K562 (cell line): ENCODE data around the gene CAPN14. TPM values are rescaled to one million over a fixed set of nuclear protein-coding genes. Genes with fewer than 3 reads are reported as not detected.

ENCODE experiments used
- ATAC-seq: fragments of 200-7000 bp; cut with Tn5 transposase; 3 replicates; pipeline ENCODE4 v1.9.1; 2020; ENCODE audit warnings: moderate library complexity
- BruUV-seq: library from RNA; stranded (reverse); fragments of 400-500 nt; replicated peaks from 2 replicates; lab custom pipeline; 2021; lab: Mats Ljungman, UMichigan
- CTCF ChIA-PET: fragments of 300-600 bp; formaldehyde crosslinking; extraction: SDS; loops from one replicate; lab custom pipeline; 2021; ENCODE audit warnings: low intra/inter-chr PET ratio; lab: Yijun Ruan, JAX
- POLR2A ChIA-PET: fragments of 300-600, 350-650 bp; sonication (Branson Sonifier 250); formaldehyde crosslinking; extraction: SDS; loops from one replicate; lab custom pipeline; 2021; ENCODE audit warnings: antibody characterized with exemption, inconsistent platforms; lab: Yijun Ruan, JAX
- DNase-seq, 4 experiments: peaks; one replicate each; pipeline versions ENCODE4 v3.0.0 to v3.0.0-alpha.2; 2011 to 2018; ENCODE audit warnings: low spot score in 3 of 4, mixed read lengths in 3 of 4; ENCODE audit errors: extremely low read depth in 1 of 4
- FAIRE-seq: peaks from 2 replicates; lab custom pipeline; 2011; peaks lifted over from hg19 to GRCh38; lab: Jason Lieb, UNC
- H2AFZ ChIP-seq: 2 replicates; pipeline ENCODE4 v1.6.0; 2011; ENCODE audit warnings: low read depth, low read length, control low read depth, inconsistent platforms
- H3K27ac ChIP-seq: fragments of 200-600 bp; 3 replicates; pipeline ENCODE4 v1.8.0; 2011; ENCODE audit warnings: low read depth, mild to moderate bottlenecking, control low read depth, inconsistent platforms, low read length, moderate library complexity, mixed read lengths; ENCODE audit errors: extremely low read depth
- H3K27me3 ChIP-seq, 2 experiments: fragments of 300-600 bp in 1 of 2; 2 replicates in 1 of 2; 3 replicates in 1 of 2; pipeline versions ENCODE4 v1.6.0 to v1.8.0; 2011; ENCODE audit warnings: inconsistent platforms in 2 of 2, low read length in 2 of 2, mild to moderate bottlenecking in 1 of 2, mixed read lengths in 1 of 2, moderate library complexity in 1 of 2; ENCODE audit not compliant: control insufficient read depth in 2 of 2, insufficient read depth in 2 of 2
- H3K36me3 ChIP-seq: fragments of 300-600 bp; 3 replicates; pipeline ENCODE4 v1.8.0; 2011; ENCODE audit warnings: mild to moderate bottlenecking, low read length, inconsistent platforms; ENCODE audit not compliant: control insufficient read depth, insufficient read depth
- H3K4me1 ChIP-seq, 2 experiments: fragments of 200-600 bp in 1 of 2; replicated peaks in 1 of 2; 2 replicates in 1 of 2; 3 replicates in 1 of 2; pipeline versions ENCODE4 v1.5.1 to v1.8.0; 2011; ENCODE audit warnings: inconsistent platforms in 2 of 2, low read length in 2 of 2, mild to moderate bottlenecking in 1 of 2, mixed read lengths in 1 of 2, moderate library complexity in 1 of 2; ENCODE audit not compliant: control insufficient read depth in 2 of 2, insufficient read depth in 2 of 2
- H3K4me2 ChIP-seq: 2 replicates; pipeline ENCODE4 v1.6.1; 2011; ENCODE audit warnings: low read length, control low read depth, inconsistent platforms, mixed read lengths; ENCODE audit not compliant: insufficient read depth
- H3K4me3 ChIP-seq: fragments of 200-600 bp; sonication (generic), shearing (Covaris generic); 2 replicates; pipeline ENCODE4 v1.5.1; 2016; ENCODE audit warnings: control low read depth, inconsistent platforms
- H3K79me2 ChIP-seq: fragments of 200-600 bp; 3 replicates; pipeline ENCODE4 v1.8.0; 2011; ENCODE audit warnings: low read length, inconsistent platforms; ENCODE audit not compliant: control insufficient read depth, insufficient read depth
- H3K9ac ChIP-seq, 2 experiments: 2 replicates each; pipeline versions ENCODE4 v1.6.0 to v1.6.1; 2011; ENCODE audit warnings: low read depth in 2 of 2, low read length in 2 of 2, control low read depth in 1 of 2, inconsistent platforms in 1 of 2, mild to moderate bottlenecking in 1 of 2, mixed read lengths in 1 of 2; ENCODE audit not compliant: insufficient read depth in 1 of 2
- H3K9me1 ChIP-seq: one replicate; pipeline ENCODE4 v1.6.0; 2011; ENCODE audit warnings: inconsistent platforms, mild to moderate bottlenecking, low read length, moderate library complexity; ENCODE audit not compliant: control insufficient read depth, insufficient read depth
- H3K9me3 ChIP-seq: replicated peaks from 2 replicates; pipeline ENCODE4 v1.5.1; 2011; ENCODE audit warnings: low read depth, low read length, inconsistent platforms; ENCODE audit not compliant: control insufficient read depth, insufficient read depth
- H4K20me1 ChIP-seq: replicated peaks from 2 replicates; pipeline ENCODE4 v1.6.1; 2011; ENCODE audit warnings: low read length, inconsistent platforms, mixed read lengths; ENCODE audit not compliant: control insufficient read depth, insufficient read depth
- CEBPZ ChIP-seq: fragments of 150-350 bp; IDR thresholded peaks from 2 replicates; pipeline ENCODE4 v1.6.1; 2014; ENCODE audit warnings: low read depth, mild to moderate bottlenecking, low read length, borderline replicate concordance
- RERE ChIP-seq: sonication (generic); formaldehyde crosslinking; IDR thresholded peaks from 2 replicates; pipeline ENCODE4 v1.8.0; 2023; ENCODE audit warnings: missing genetic modification reagents, mild to moderate bottlenecking, borderline replicate concordance
- ZFX ChIP-seq: sonication (generic); formaldehyde crosslinking; IDR thresholded peaks from 2 replicates; pipeline ENCODE4 v1.8.0; 2022; ENCODE audit warnings: mild to moderate bottlenecking, missing genetic modification reagents, moderate library complexity
- WGBS: fragments of 100-300 bp; shearing (Covaris generic); methylation state at CpG from one replicate; pipeline ENCODE4 v1.1.6; 2016; ENCODE audit warnings: low coverage, mixed read lengths; ENCODE audit not compliant: insufficient coverage; ENCODE audit errors: missing lambda C conversion rate; 5-methylcytosine and 5-hydroxymethylcytosine counted together
- in situ Hi-C: fragments of 300-500 bp; cut with MboI; formaldehyde crosslinking; loops from 4 replicates; pipeline ENCODE4 v1.15.0; 2018; ENCODE audit warnings: inconsistent platforms, mixed read lengths
- intact Hi-C: fragments of 100-400 bp; cut with micrococcal nuclease; formaldehyde crosslinking; loops from 2 replicates; pipeline ENCODE4 v1.14.2; 2022
- polyA plus RNA-seq, 8 experiments: library from polyadenylated mRNA; depleted of rRNA in 4 of 8; stranded (reverse) in 5 of 8; unstranded in 3 of 8; fragments of >200 nt; fragmentation: Nextera tagmentation in 2 of 8; fragmentation: Illumina TruSeq in 1 of 8; extraction: Ambion mirVana in 2 of 8; extraction: Trizol in 1 of 8; gene quantifications; 2 replicates each; pipeline versions ENCODE4 v1.2.1 to v1.2.3, GENCODE V29; 2011 to 2014; ENCODE audit warnings: inconsistent platforms in 1 of 8, missing spikeins in 1 of 8
- total RNA-seq, 7 experiments: library from RNA; depleted of rRNA in 6 of 7; stranded (reverse); fragments of >200 nt in 6 of 7; fragmentation: Illumina TruSeq in 2 of 7; extraction: Trizol in 2 of 7; gene quantifications; 2 replicates each; pipeline versions ENCODE4 v1.2.1 to v1.2.3, GENCODE V29; 2011 to 2021; ENCODE audit warnings: low replicate concordance in 1 of 7
- TF ChIP-seq, protein P1 (sequence below): sonication (generic); formaldehyde crosslinking; IDR thresholded peaks from 2 replicates; pipeline ENCODE4 v1.8.0; 2022; ENCODE audit warnings: missing genetic modification reagents, mild to moderate bottlenecking, moderate library complexity, borderline replicate concordance

Gene CAPN14
- total and polyA plus RNA-seq, 9 of the 15 experiments (the other 6 are each of a cell fraction or from before 2014, with no cell fraction given), result not detected

DNA sequence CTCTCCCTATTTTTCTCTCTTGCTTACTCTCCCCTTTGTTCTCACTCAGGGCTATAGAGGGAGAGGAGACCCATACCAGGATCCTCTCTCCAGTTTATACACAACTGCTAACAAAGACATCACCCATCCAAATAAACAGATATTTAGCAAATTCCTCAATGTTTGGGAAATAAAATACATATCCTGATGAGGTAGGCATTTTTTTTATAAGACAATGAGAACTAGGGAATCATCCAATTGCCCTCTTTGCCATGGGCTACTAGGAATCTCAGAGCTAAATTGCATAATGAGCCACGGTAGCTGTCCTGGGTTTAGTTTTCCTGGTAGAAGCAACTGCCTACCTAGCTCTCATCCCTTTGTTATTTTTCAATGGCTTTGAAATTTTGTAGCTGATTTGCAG, 27.1 kb downstream of the CAPN14 start:
- Histone ChIP-seq H3K4me2 (no peak overlapping the region), H3K9me1 (no peaks in the 10 kb centered on the region), H3K27ac (no peak overlapping the region), H2AFZ (no peak overlapping the region), H3K36me3 (no peaks in the 10 kb centered on the region), H3K4me1 (no peaks in the 10 kb centered on the region), H3K79me2 (no peaks in the 10 kb centered on the region), H3K9ac (no peak overlapping the region), H3K4me3 (no peak overlapping the region), H4K20me1 (no peaks in the 10 kb centered on the region), H3K9me3 (no peaks in the 10 kb centered on the region), H3K27me3 (peaks cover 0 to 25% of the 10 kb centered on the region in 2 experiments; a peak in 3 of 5 replicates)
- intact Hi-C loops, result no loop called here
- BruUV-seq, result no TSS peak
- FAIRE-seq (no peak), DNase-seq (no peak), ATAC-seq (no peak)
- 6% methylated on average over 1 of the region's 1 CpG for WGBS
- CTCF ChIA-PET, result no interaction called here
- in situ Hi-C loops, result no loop called here
- no peak for TF ChIP-seq CEBPZ
- no peak for TF ChIP-seq RERE
- TF ChIP-seq ZFX (CRISPR knock-in tag), result no peak
- TF ChIP-seq, protein P1, sequence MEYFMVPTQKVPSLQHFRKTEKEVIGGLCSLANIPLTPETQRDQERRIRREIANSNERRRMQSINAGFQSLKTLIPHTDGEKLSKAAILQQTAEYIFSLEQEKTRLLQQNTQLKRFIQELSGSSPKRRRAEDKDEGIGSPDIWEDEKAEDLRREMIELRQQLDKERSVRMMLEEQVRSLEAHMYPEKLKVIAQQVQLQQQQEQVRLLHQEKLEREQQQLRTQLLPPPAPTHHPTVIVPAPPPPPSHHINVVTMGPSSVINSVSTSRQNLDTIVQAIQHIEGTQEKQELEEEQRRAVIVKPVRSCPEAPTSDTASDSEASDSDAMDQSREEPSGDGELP (CRISPR knock-in tag), result no peak
- POLR2A ChIA-PET, result no interaction called here
